GM19193 (cell line): ENCODE results near the gene ANKS1A.

Experiments used
- POLR2A ChIP-seq: IDR thresholded peaks from 4 replicates; pipeline ENCODE4 v1.6.1; 2011; ENCODE audit not compliant: insufficient read depth, insufficient read length; ENCODE audit errors: extremely low read depth

ANKS1A gene

GRCh38 chr6:34928220-34928619, 39.2 kb downstream of the ANKS1A start:
- no peak for TF ChIP-seq POLR2A

- no peak for TF ChIP-seq POLR2A
These were observed 39.6 kb downstream of the ANKS1A start for GRCh38 chr6:34928695-34929094.

- TF ChIP-seq POLR2A, result no peak
These were observed 40.4 kb downstream of the ANKS1A start for GRCh38 chr6:34929241-34929978.

GRCh38 chr6:34930221-34930620, 41.2 kb downstream of the ANKS1A start:
- TF ChIP-seq POLR2A, result no peak

- no peak for TF ChIP-seq POLR2A
These were observed 45.5 kb downstream of the ANKS1A start for GRCh38 chr6:34934516-34934915.

- TF ChIP-seq POLR2A, result no peak
These were observed 49.2 kb downstream of the ANKS1A start for GRCh38 chr6:34938268-34938667.

GRCh38 chr6:34940030-34940434, 51.0 kb downstream of the ANKS1A start:
- TF ChIP-seq POLR2A, result no peak

GRCh38 chr6:34941421-34941820, 52.4 kb downstream of the ANKS1A start:
- no peak for TF ChIP-seq POLR2A

GRCh38 chr6:34945317-34945716, 56.3 kb downstream of the ANKS1A start:
- TF ChIP-seq POLR2A, result no peak

GRCh38 chr6:34947561-34947960, 58.5 kb downstream of the ANKS1A start:
- TF ChIP-seq POLR2A, result no peak

- TF ChIP-seq POLR2A, result no peak
These were observed 60.6 kb downstream of the ANKS1A start for GRCh38 chr6:34949636-34950035.

GRCh38 chr6:34950849-34951248, 61.8 kb downstream of the ANKS1A start:
- TF ChIP-seq POLR2A, result no peak

GRCh38 chr6:34951731-34952130, 62.7 kb downstream of the ANKS1A start:
- TF ChIP-seq POLR2A, result no peak

GRCh38 chr6:34953061-34954025, 64.3 kb downstream of the ANKS1A start:
- TF ChIP-seq POLR2A, result no peak

- TF ChIP-seq POLR2A, result no peak
These were observed 66.4 kb downstream of the ANKS1A start for GRCh38 chr6:34955442-34955841.
